H9 (cell line): ENCODE data around the gene TSHZ1. TPM values are rescaled to one million over a fixed set of nuclear protein-coding genes. Genes with fewer than 3 reads are reported as not detected.

Source experiments
- DNase-seq: peaks from one replicate; pipeline ENCODE4 v3.0.0-alpha.2; 2017
- H2AFZ ChIP-seq: one replicate; pipeline ENCODE4 v1.6.1; 2013; ENCODE audit warnings: mild to moderate bottlenecking, low read length, control low read depth, moderate library complexity
- H2AK5ac ChIP-seq: 2 replicates; pipeline ENCODE4 v1.6.1; 2013; ENCODE audit warnings: low read length, control low read depth, mixed read lengths; ENCODE audit not compliant: insufficient read length
- H2BK120ac ChIP-seq: one replicate; pipeline ENCODE4 v1.6.1; 2013; ENCODE audit warnings: low read depth, mild to moderate bottlenecking, low read length, control low read depth, inconsistent platforms; ENCODE audit not compliant: poor library complexity, severe bottlenecking
- H2BK12ac ChIP-seq: 2 replicates; pipeline ENCODE4 v1.6.1; 2013; ENCODE audit warnings: low read length, control low read depth, mixed read lengths, low read depth; ENCODE audit not compliant: insufficient read length
- H2BK15ac ChIP-seq: 2 replicates; pipeline ENCODE4 v1.6.1; 2013; ENCODE audit warnings: low read depth, low read length, control low read depth
- H2BK20ac ChIP-seq: one replicate; pipeline ENCODE4 v1.6.1; 2013; ENCODE audit warnings: low read depth, mild to moderate bottlenecking, low read length, control low read depth, inconsistent platforms; ENCODE audit not compliant: poor library complexity, severe bottlenecking
- H2BK5ac ChIP-seq: 2 replicates; pipeline ENCODE4 v1.6.1; 2013; ENCODE audit warnings: low read length, control low read depth, mixed read lengths; ENCODE audit not compliant: insufficient read length
- H3K14ac ChIP-seq: 2 replicates; pipeline ENCODE4 v1.6.1; 2013; ENCODE audit warnings: low read length, control low read depth; ENCODE audit not compliant: insufficient read depth
- H3K18ac ChIP-seq: 2 replicates; pipeline ENCODE4 v1.6.1; 2013; ENCODE audit warnings: low read depth, mild to moderate bottlenecking, mixed read lengths, low read length, control low read depth; ENCODE audit not compliant: insufficient read length
- H3K23ac ChIP-seq: 2 replicates; pipeline ENCODE4 v1.6.1; 2013; ENCODE audit warnings: low read length, control low read depth, mixed read lengths, low read depth; ENCODE audit not compliant: insufficient read length
- H3K23me2 ChIP-seq: 2 replicates; pipeline ENCODE4 v1.6.1; 2013; ENCODE audit warnings: low read depth, mild to moderate bottlenecking, mixed read lengths, low read length, control low read depth; ENCODE audit not compliant: insufficient read length, poor library complexity, severe bottlenecking
- H3K27ac ChIP-seq: 2 replicates; pipeline ENCODE4 v1.5.1; 2013; ENCODE audit warnings: low read length, control low read depth, mixed read lengths, low read depth; ENCODE audit not compliant: insufficient read length
- H3K27me3 ChIP-seq: 2 replicates; pipeline ENCODE4 v1.6.1; 2013; ENCODE audit warnings: low read length, control low read depth, inconsistent platforms; ENCODE audit not compliant: insufficient read depth
- H3K4ac ChIP-seq: 2 replicates; pipeline ENCODE4 v1.6.1; 2013; ENCODE audit warnings: low read depth, mild to moderate bottlenecking, control low read depth, inconsistent platforms, low read length, moderate library complexity
- H3K4me1 ChIP-seq: 2 replicates; pipeline ENCODE4 v1.6.1; 2013; ENCODE audit warnings: low read length, control low read depth, inconsistent platforms; ENCODE audit not compliant: insufficient read depth
- H3K4me2 ChIP-seq: 2 replicates; pipeline ENCODE4 v1.6.1; 2013; ENCODE audit warnings: low read length, control low read depth, mixed read lengths; ENCODE audit not compliant: insufficient read length, insufficient read depth
- H3K56ac ChIP-seq: 2 replicates; pipeline ENCODE4 v1.6.1; 2013; ENCODE audit warnings: low read depth, mild to moderate bottlenecking, mixed read lengths, low read length, control low read depth; ENCODE audit not compliant: insufficient read length
- H3K79me1 ChIP-seq: 2 replicates; pipeline ENCODE4 v1.6.1; 2013; ENCODE audit warnings: low read depth, mild to moderate bottlenecking, moderate library complexity, low read length, control low read depth, inconsistent platforms; ENCODE audit not compliant: insufficient read depth, poor library complexity, severe bottlenecking
- H3K79me2 ChIP-seq: 2 replicates; pipeline ENCODE4 v1.6.1; 2013; ENCODE audit warnings: low read length, control low read depth, inconsistent platforms; ENCODE audit not compliant: insufficient read depth
- H3K9ac ChIP-seq: 2 replicates; pipeline ENCODE4 v1.6.1; 2013; ENCODE audit warnings: low read length, control low read depth, mixed read lengths; ENCODE audit not compliant: insufficient read length; ENCODE audit errors: extremely low read depth
- H3K9me3 ChIP-seq: one replicate; pipeline ENCODE4 v1.6.1; 2013; ENCODE audit warnings: low read depth, low read length, inconsistent platforms; ENCODE audit not compliant: control insufficient read depth
- H3T11ph ChIP-seq: one replicate; pipeline ENCODE4 v1.6.1; 2013; ENCODE audit warnings: mild to moderate bottlenecking, low read length, control low read depth, inconsistent platforms
- H4K20me1 ChIP-seq: one replicate; pipeline ENCODE4 v1.6.1; 2013; ENCODE audit not compliant: control insufficient read depth, insufficient read length, insufficient read depth
- H4K5ac ChIP-seq: 2 replicates; pipeline ENCODE4 v1.6.1; 2013; ENCODE audit warnings: low read depth, mild to moderate bottlenecking, mixed read lengths, low read length, control low read depth; ENCODE audit not compliant: insufficient read length
- H4K8ac ChIP-seq: replicated peaks from 2 replicates; pipeline ENCODE4 v1.6.1; 2013; ENCODE audit warnings: low read length, control low read depth, mixed read lengths, low read depth; ENCODE audit not compliant: insufficient read length
- H4K91ac ChIP-seq: 2 replicates; pipeline ENCODE4 v1.6.1; 2013; ENCODE audit warnings: low read depth, mild to moderate bottlenecking, moderate library complexity, mixed read lengths, low read length, control low read depth; ENCODE audit not compliant: insufficient read length
- H3K27ac Mint-ChIP-seq, 3 experiments: 2 replicates in 2 of 3; 3 replicates in 1 of 3; pipeline ENCODE4 v1.8.0; 2020 to 2021; ENCODE audit warnings: mixed read lengths in 3 of 3, mild to moderate bottlenecking in 1 of 3, moderate library complexity in 1 of 3
- H3K27me3 Mint-ChIP-seq: 2 replicates; pipeline ENCODE4 v1.8.0; 2021; ENCODE audit warnings: low read depth, mild to moderate bottlenecking, moderate library complexity, mixed read lengths
- H3K36me3 Mint-ChIP-seq, 3 experiments: 2 replicates in 2 of 3; 3 replicates in 1 of 3; pipeline ENCODE4 v1.8.0; 2020 to 2021; ENCODE audit warnings: low read depth in 3 of 3, mixed read lengths in 3 of 3; ENCODE audit not compliant: insufficient read depth in 1 of 3
- H3K4me1 Mint-ChIP-seq, 2 experiments: 2 replicates each; pipeline ENCODE4 v1.8.0; 2020; ENCODE audit warnings: mixed read lengths in 2 of 2
- H3K4me3 Mint-ChIP-seq, 2 experiments: 2 replicates in 1 of 2; 3 replicates in 1 of 2; pipeline ENCODE4 v1.8.0; 2020 to 2021; ENCODE audit warnings: mild to moderate bottlenecking in 2 of 2, mixed read lengths in 2 of 2, moderate library complexity in 1 of 2
- H3K9me3 Mint-ChIP-seq, 2 experiments: 2 replicates in 1 of 2; 3 replicates in 1 of 2; pipeline ENCODE4 v1.8.0; 2020; ENCODE audit warnings: mild to moderate bottlenecking in 2 of 2, mixed read lengths in 2 of 2, moderate library complexity in 1 of 2
- CTCF ChIP-seq: fragments of 200-600 bp; sonication (generic); conservative IDR thresholded peaks from 3 replicates; pipeline ENCODE4 v1.8.0; 2021; ENCODE audit warnings: antibody characterized with exemption, mild to moderate bottlenecking
- WGBS: extraction: QIAGEN DNeasy Blood & Tissue Kit; methylation state at CpG from one replicate; pipeline ENCODE4 v1.1.7; 2013; ENCODE audit warnings: missing lambda C conversion rate, low lambda C conversion rate, mixed read lengths; ENCODE audit not compliant: insufficient read length; ENCODE audit errors: extremely low coverage; 5-methylcytosine and 5-hydroxymethylcytosine counted together
- total RNA-seq: library from RNA; stranded (reverse); gene quantifications from 2 replicates; pipeline ENCODE4 v1.2.1, GENCODE V29; 2021

TSHZ1 gene
- total RNA-seq, 1 experiment from 2014 or later = 0.15 TPM

- H3K9me3 ChIP-seq = no peaks in the 10 kb centered on the region
- DNase-seq = no peak
- H3K56ac ChIP-seq = no peak overlapping the region
- H3K27me3 Mint-ChIP-seq = no peaks in the 10 kb centered on the region; the same call in 1 of the 2 replicates
- no peaks in the 10 kb centered on the region for H3K27me3 ChIP-seq
- no peak overlapping the region for H2BK12ac ChIP-seq
- WGBS = no CpG with 5 or more reads among the region's 7 CpGs
- no peaks in the 10 kb centered on the region for H3K4me1 ChIP-seq
- no peak overlapping the region for H4K91ac ChIP-seq
- H2BK15ac ChIP-seq = no peak overlapping the region
- H2BK5ac ChIP-seq = no peak overlapping the region
- no peaks in the 10 kb centered on the region for H3K36me3 Mint-ChIP-seq
- H3K27ac Mint-ChIP-seq = no peak overlapping the region
- no peak overlapping the region for H2BK120ac ChIP-seq
- H2BK20ac ChIP-seq = no peak overlapping the region
- no peak overlapping the region for H3K23ac ChIP-seq
- no peak overlapping the region for H4K8ac ChIP-seq
- no peak overlapping the region for H2AFZ ChIP-seq
- no peak overlapping the region for H3T11ph ChIP-seq
- no peak overlapping the region for H3K4me2 ChIP-seq
- no peaks in the 10 kb centered on the region for H3K79me1 ChIP-seq
- no peak overlapping the region for H3K4ac ChIP-seq
- no peak for TF ChIP-seq CTCF
- H3K23me2 ChIP-seq = no peaks in the 10 kb centered on the region
- no peak overlapping the region for H3K27ac ChIP-seq
- H3K9me3 Mint-ChIP-seq = no peaks in the 10 kb centered on the region
- H3K14ac ChIP-seq = no peak overlapping the region
- H3K4me1 Mint-ChIP-seq = no peaks in the 10 kb centered on the region
- H4K5ac ChIP-seq = no peak overlapping the region
- H4K20me1 ChIP-seq = no peaks in the 10 kb centered on the region
- H3K79me2 ChIP-seq = no peaks in the 10 kb centered on the region
- no peak overlapping the region for H3K9ac ChIP-seq
- H3K18ac ChIP-seq = no peak overlapping the region
- no peak overlapping the region for H2AK5ac ChIP-seq
- H3K4me3 Mint-ChIP-seq = no peak overlapping the region
Measured at GRCh38 chr18:75192899-75193298, 17.7 kb upstream of the TSHZ1 start.
